Lower lobe of right lung (tissue), 2 donors: ENCODE measurements around the gene TFPI. TPM values are rescaled to one million over a fixed set of nuclear protein-coding genes. Genes with fewer than 3 reads are reported as not detected.
"Not testable (repeated sequence)": the region's sequence is repeated elsewhere in the genome, so short reads cannot be mapped to it uniquely, and the experiment has no call there.

Experiments used
- ATAC-seq, 2 donors: fragments of 200-7000 bp; cut with Tn5 transposase; one replicate each; pipeline ENCODE4 v1.9.1; 2020 to 2022; ENCODE audit warnings: mild to moderate bottlenecking in 2 of 2, moderate library complexity in 2 of 2
- DNase-seq: peaks from one replicate; pipeline ENCODE4 v3.0.0-alpha.2; 2020
- H3K27ac ChIP-seq: fragments of 200-600 bp; one replicate; pipeline ENCODE4 v1.8.0; 2022
- H3K27me3 ChIP-seq: fragments of 200-600 bp; one replicate; pipeline ENCODE4 v1.8.0; 2022; ENCODE audit warnings: low read depth
- H3K36me3 ChIP-seq: fragments of 200-600 bp; one replicate; pipeline ENCODE4 v1.8.0; 2022; ENCODE audit warnings: mild to moderate bottlenecking
- H3K4me1 ChIP-seq: fragments of 200-600 bp; one replicate; pipeline ENCODE4 v1.8.0; 2022
- H3K4me3 ChIP-seq: fragments of 200-600 bp; one replicate; pipeline ENCODE4 v1.8.0; 2022; ENCODE audit warnings: mild to moderate bottlenecking
- H3K9me3 ChIP-seq: fragments of 200-600 bp; one replicate; pipeline ENCODE4 v1.8.0; 2022
- CTCF ChIP-seq: fragments of 200-600 bp; IDR thresholded peaks from one replicate; pipeline ENCODE4 v1.8.0; 2022; ENCODE audit warnings: antibody characterized with exemption, mild to moderate bottlenecking
- intact Hi-C: fragments of 100-400 bp; cut with DNase I; formaldehyde crosslinking; loops from one replicate; pipeline ENCODE4 v1.11.0; 2022
- total RNA-seq: library from RNA; stranded (reverse); fragmentation: NEBNext Ultra II Directional; extraction: Animal tissue kit (Norgen Biotek cat#: 25700); gene quantifications from one replicate; pipeline ENCODE4 v1.2.1, GENCODE V29; 2021
- donor health status: DM: no; HTN: yes; CAD: no; lungs with severe emphysema.

Gene TFPI
- total RNA-seq, 1 donor from 2014 or later = 311 TPM

- no peak for DNase-seq
- no peaks in the 10 kb centered on the region for H3K9me3 ChIP-seq
Measured at GRCh38 chr2:187575751-187576067, 21.5 kb upstream of the TFPI start.

GRCh38 chr2:187574969-187575750 is 20.9 kb upstream of the TFPI start:
- no peaks in the 10 kb centered on the region for H3K9me3 ChIP-seq
- no peaks in the 10 kb centered on the region for H3K36me3 ChIP-seq
- H3K27ac ChIP-seq = peak overlapping the region; percentile 32
- DNase-seq (no peak), ATAC-seq (peak in 1 of 2 donors; percentile 66)
- no peak overlapping the region for H3K4me3 ChIP-seq
- no peaks in the 10 kb centered on the region for H3K27me3 ChIP-seq
- peaks cover 27% of the 10 kb centered on the region for H3K4me1 ChIP-seq
- TF ChIP-seq CTCF = no peak
- intact Hi-C loops = loop anchor here (5.0 kb wide), 1 partner anchor 73 kb away; no protein-coding TSS in a partner anchor

More at GRCh38 chr2:187575751-187576067, 21.5 kb upstream of the TFPI start:
- TF ChIP-seq CTCF = no peak
- Histone ChIP-seq H3K27ac (peak overlapping the region; percentile 32), H3K27me3 (no peaks in the 10 kb centered on the region), H3K36me3 (no peaks in the 10 kb centered on the region), H3K4me1 (peaks cover 31% of the 10 kb centered on the region), H3K4me3 (no peak overlapping the region)
- intact Hi-C loops = loop anchor here (5.0 kb wide), 1 partner anchor 73 kb away; no protein-coding TSS in a partner anchor
- ATAC-seq = peak in 1 of 2 donors; percentile 55

GRCh38 chr2:187573722-187574121 is 19.5 kb upstream of the TFPI start:
- intact Hi-C loops = no loop called here
- Histone ChIP-seq H3K27me3 (no peaks in the 10 kb centered on the region), H3K4me1 (peaks cover 26% of the 10 kb centered on the region), H3K36me3 (no peaks in the 10 kb centered on the region), H3K27ac (no peak overlapping the region), H3K4me3 (no peak overlapping the region), H3K9me3 (no peaks in the 10 kb centered on the region)
- no peak for TF ChIP-seq CTCF
- ATAC-seq (no peak), DNase-seq (no peak)

GRCh38 chr2:187571996-187572395 is 17.8 kb upstream of the TFPI start:
- H3K36me3 ChIP-seq, ATAC-seq, H3K9me3 ChIP-seq, intact Hi-C loops, H3K27ac ChIP-seq, H3K27me3 ChIP-seq, H3K4me3 ChIP-seq, DNase-seq: not testable (repeated sequence)
- H3K4me1 ChIP-seq = peaks cover 28% of the 10 kb centered on the region

- peaks cover 6% of the 10 kb centered on the region for H3K4me1 ChIP-seq
- intact Hi-C loops = no loop called here
- no peak for ATAC-seq
- no peaks in the 10 kb centered on the region for H3K27me3 ChIP-seq
- no peak for DNase-seq
- no peaks in the 10 kb centered on the region for H3K9me3 ChIP-seq
- no peaks in the 10 kb centered on the region for H3K36me3 ChIP-seq
- no peak overlapping the region for H3K4me3 ChIP-seq
- TF ChIP-seq CTCF = no peak
- H3K27ac ChIP-seq = no peak overlapping the region
Measured at GRCh38 chr2:187569571-187569970, 15.3 kb upstream of the TFPI start.

- intact Hi-C loops = no loop called here
- no peaks in the 10 kb centered on the region for H3K36me3 ChIP-seq
- no peaks in the 10 kb centered on the region for H3K27me3 ChIP-seq
- DNase-seq (no peak), ATAC-seq (no peak)
- no peak overlapping the region for H3K4me3 ChIP-seq
- H3K27ac ChIP-seq = no peak overlapping the region
- peaks cover 6% of the 10 kb centered on the region for H3K4me1 ChIP-seq
- TF ChIP-seq CTCF = no peak
- no peaks in the 10 kb centered on the region for H3K9me3 ChIP-seq
Measured at GRCh38 chr2:187569042-187569441, 14.8 kb upstream of the TFPI start.
